Effector memory CD8-positive, alpha-beta T cell (primary cell): ENCODE data around the gene RNU11.
"Not testable (repeated sequence)": the region's sequence is repeated elsewhere in the genome, so short reads cannot be mapped to it uniquely, and the experiment has no call there.

Experiments
- ATAC-seq: fragments of 150-1000 bp; cut with Tn5 transposase; replicated peaks from 2 replicates; pipeline ENCODE4 v1.10.0; 2021; ENCODE audit warnings: mild to moderate bottlenecking, moderate library complexity
- DNase-seq, 3 experiments: peaks; one replicate each; pipeline ENCODE4 v3.0.0; 2021
- H3K27ac Mint-ChIP-seq, 2 donors: one replicate each; pipeline ENCODE4 v1.8.0; 2022; ENCODE audit warnings: mild to moderate bottlenecking in 2 of 2, mixed read lengths in 2 of 2, moderate library complexity in 2 of 2
- H3K27me3 Mint-ChIP-seq, 2 donors: one replicate each; pipeline ENCODE4 v1.8.0; 2022; ENCODE audit warnings: mixed read lengths in 2 of 2
- H3K36me3 Mint-ChIP-seq: one replicate; pipeline ENCODE4 v1.8.0; 2022; ENCODE audit warnings: mild to moderate bottlenecking, moderate library complexity, mixed read lengths; ENCODE audit not compliant: insufficient read depth
- H3K4me1 Mint-ChIP-seq, 2 donors: one replicate each; pipeline ENCODE4 v1.8.0; 2022; ENCODE audit warnings: low read depth in 2 of 2, mixed read lengths in 2 of 2
- H3K4me3 Mint-ChIP-seq, 2 donors: one replicate each; pipeline ENCODE4 v1.8.0; 2022; ENCODE audit warnings: mild to moderate bottlenecking in 2 of 2, mixed read lengths in 2 of 2, moderate library complexity in 2 of 2
- H3K9me3 Mint-ChIP-seq, 2 donors: one replicate each; pipeline ENCODE4 v1.8.0; 2022; ENCODE audit warnings: mixed read lengths in 2 of 2

RNU11 gene

DNA sequence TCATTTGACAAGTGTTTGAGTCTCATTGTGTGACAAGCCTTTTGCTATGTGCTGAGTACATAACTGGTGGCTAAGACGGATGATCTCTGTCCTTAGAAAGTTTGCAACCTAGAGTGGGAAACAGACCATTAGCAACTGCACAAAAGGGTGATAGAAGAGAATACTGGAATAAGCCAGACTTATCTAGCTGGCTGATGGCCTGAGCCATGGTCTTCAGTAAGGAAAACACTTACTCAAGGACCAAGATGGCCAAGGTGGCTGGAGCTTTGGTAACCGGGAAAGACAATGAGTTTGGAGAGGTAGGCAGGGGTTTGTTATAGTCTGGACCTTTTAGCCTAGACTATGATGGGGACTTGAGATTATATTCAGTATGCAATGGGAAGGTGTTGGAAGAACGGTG is 3.9 kb upstream of the RNU11 start:
- Mint-ChIP-seq H3K9me3 (no peaks in the 10 kb centered on the region), H3K27ac (peak overlapping the region; percentile 96 to 97), H3K4me1 (peaks cover 36 to 54% of the 10 kb centered on the region in 2 donors), H3K4me3 (peak overlapping the region; percentile 95 to 96), H3K27me3 (no peaks in the 10 kb centered on the region), H3K36me3 (peaks cover 38% of the 10 kb centered on the region)
- DNase-seq = no peak
- ATAC-seq = no peak

DNA sequence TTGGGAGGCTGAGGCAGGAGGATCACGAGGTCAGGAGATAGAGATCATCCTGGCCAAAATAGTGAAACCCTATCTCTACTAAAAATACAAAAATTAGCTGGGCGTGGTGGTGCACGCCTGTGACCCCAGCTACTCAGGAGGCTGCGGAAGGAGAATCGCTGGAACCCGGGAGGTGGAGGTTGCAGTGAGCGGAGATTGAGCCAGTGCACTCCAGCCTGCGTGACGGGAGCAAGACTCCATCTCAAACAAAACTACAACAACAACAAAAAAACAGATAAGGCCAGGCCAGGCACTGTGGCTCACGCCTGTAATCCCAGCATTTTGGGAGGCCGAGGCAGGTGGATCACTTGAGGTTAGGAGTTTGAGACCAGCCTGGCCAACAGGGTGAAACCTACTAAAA is 3.0 kb upstream of the RNU11 start:
- H3K27me3 Mint-ChIP-seq, DNase-seq, ATAC-seq, H3K9me3 Mint-ChIP-seq, H3K4me3 Mint-ChIP-seq: not testable (repeated sequence)
- H3K27ac Mint-ChIP-seq = peak overlapping the region in 1 of 2 donors; percentile 77
- peaks cover 36 to 47% of the 10 kb centered on the region in 2 donors for H3K4me1 Mint-ChIP-seq
- peaks cover 47% of the 10 kb centered on the region for H3K36me3 Mint-ChIP-seq

DNA sequence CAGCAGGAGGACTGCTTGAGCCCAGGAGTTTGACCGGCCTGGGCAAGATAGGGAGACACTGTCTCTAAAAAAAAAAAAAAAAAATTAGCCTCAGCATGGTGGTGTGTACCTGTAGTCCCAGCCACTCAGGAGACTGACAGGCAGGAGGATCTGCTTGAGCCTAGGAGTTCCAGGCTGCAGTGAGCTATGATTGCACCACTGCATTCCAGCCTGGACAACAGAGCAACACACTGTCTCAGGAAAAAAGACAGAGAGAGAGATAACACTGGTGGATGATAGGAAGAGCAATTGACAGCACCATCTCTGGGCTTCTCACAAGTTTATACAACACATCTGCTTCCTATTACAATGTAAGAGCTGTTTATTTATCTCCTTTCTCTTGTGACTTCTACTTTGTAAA is 2.4 kb upstream of the RNU11 start:
- Mint-ChIP-seq H3K9me3 (no peaks in the 10 kb centered on the region), H3K4me3 (no peak overlapping the region), H3K4me1 (peaks cover 36 to 47% of the 10 kb centered on the region in 2 donors), H3K36me3 (peaks cover 47% of the 10 kb centered on the region), H3K27ac (peak overlapping the region in 1 of 2 donors; percentile 77), H3K27me3 (no peaks in the 10 kb centered on the region)
- DNase-seq (no peak), ATAC-seq (no peak)

DNA sequence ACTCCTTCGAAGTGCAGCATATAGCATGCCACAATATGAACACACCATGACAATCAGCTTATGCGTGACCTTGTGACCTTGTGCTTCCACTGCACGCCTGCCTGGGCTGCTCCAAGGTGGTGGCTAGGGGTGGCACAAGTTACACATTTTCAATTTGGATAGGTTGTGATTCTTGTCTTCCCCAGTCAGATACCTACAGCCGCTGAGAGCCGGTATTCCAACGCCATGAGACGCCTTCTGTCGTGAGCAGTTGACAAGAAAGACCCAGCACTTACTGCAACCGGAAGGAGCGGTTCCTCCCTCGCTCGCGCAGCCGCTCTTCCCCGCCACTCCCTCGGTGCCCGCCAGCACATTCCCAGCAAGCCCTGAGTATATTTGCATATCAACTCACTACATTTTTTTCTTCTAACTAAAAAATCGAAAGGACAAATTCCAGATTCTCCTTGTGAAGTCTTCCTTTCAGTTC is 359 bp upstream of the RNU11 start:
- no peaks in the 10 kb centered on the region for H3K27me3 Mint-ChIP-seq
- H3K4me3 Mint-ChIP-seq = peak overlapping the region; percentile 78 to 85
- H3K27ac Mint-ChIP-seq = peak overlapping the region; percentile 100
- peaks cover 33% of the 10 kb centered on the region for H3K36me3 Mint-ChIP-seq
- DNase-seq (peak; percentile 80 to 82 (median 81)), ATAC-seq (peak; percentile 81)
- no peaks in the 10 kb centered on the region for H3K9me3 Mint-ChIP-seq
- H3K4me1 Mint-ChIP-seq = peaks cover 25 to 33% of the 10 kb centered on the region in 2 donors

DNA sequence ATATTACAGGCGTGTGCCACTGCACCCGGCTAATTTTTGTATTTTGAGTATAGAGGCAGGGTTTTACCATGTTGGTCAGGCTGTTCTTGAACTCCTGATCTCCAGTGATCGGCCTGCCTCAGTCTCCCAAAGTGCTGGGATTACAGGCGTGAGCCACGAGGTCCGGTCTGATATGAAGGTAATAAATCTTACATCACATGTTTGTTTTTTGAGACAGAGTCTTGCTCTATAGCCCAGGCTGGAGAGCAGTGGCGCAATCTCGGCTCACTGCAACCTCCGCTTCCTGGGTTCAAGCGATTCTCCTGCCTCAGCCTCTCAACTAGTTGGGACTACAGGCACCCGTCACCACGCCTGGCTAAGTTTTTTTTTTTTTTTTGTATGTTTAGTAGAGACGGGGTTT is 4.7 kb downstream of the RNU11 start:
- not testable (repeated sequence) for ATAC-seq, H3K4me3 Mint-ChIP-seq, H3K27me3 Mint-ChIP-seq, H3K27ac Mint-ChIP-seq, H3K9me3 Mint-ChIP-seq, DNase-seq
- Mint-ChIP-seq H3K4me1 (peaks cover 9 to 11% of the 10 kb centered on the region in 2 donors), H3K36me3 (peaks cover 25% of the 10 kb centered on the region)

- not testable (repeated sequence) for H3K27me3 Mint-ChIP-seq, H3K9me3 Mint-ChIP-seq, H3K4me1 Mint-ChIP-seq, H3K4me3 Mint-ChIP-seq, ATAC-seq, DNase-seq, H3K27ac Mint-ChIP-seq
- peaks cover 17% of the 10 kb centered on the region for H3K36me3 Mint-ChIP-seq
These were observed 5.5 kb downstream of the RNU11 start for GRCh38 chr1:28653870-28654269.

DNA sequence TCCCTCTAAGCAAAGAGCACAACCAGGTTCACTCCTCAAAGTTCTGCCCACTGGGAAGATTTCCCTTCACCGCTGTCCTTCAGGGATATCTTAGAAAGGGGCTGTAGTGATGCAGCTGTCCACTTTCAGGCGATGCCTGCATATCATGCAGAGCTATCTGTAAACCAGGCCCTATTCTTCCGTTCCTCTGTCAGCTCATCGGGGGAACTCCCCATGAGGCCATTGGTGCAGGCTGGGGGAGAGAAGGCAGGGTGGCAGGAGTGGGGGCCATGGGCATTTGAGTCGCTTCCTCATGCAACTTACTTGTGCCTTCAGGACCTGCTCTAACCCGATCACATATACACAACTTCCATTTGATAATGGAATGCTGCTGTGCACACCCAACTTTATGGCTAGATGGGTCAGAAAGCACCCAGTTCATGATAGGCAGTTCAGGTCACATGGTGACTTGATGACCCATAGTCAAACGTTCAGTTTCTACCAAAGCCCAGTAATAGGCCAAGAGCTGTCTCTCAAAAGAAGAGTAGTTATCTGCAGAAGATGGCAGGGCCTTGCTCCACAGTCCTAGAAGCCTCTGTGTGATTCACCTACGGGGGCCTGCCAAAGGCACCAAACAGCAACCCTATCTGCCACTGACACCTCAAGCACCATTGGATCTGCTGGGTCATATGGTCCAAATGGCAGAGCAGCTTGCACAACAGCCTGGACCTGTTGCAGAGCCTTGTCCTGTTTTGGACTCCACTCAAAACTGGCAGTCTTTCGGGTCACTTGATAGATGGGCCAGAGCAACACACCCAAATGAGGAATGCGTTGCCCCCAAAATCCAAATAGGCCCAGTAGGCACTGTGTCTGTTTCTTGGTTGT is 7.3 kb downstream of the RNU11 start:
- not testable (repeated sequence) for H3K9me3 Mint-ChIP-seq, H3K36me3 Mint-ChIP-seq, H3K27me3 Mint-ChIP-seq, H3K4me1 Mint-ChIP-seq, H3K27ac Mint-ChIP-seq, ATAC-seq, DNase-seq, H3K4me3 Mint-ChIP-seq

DNA sequence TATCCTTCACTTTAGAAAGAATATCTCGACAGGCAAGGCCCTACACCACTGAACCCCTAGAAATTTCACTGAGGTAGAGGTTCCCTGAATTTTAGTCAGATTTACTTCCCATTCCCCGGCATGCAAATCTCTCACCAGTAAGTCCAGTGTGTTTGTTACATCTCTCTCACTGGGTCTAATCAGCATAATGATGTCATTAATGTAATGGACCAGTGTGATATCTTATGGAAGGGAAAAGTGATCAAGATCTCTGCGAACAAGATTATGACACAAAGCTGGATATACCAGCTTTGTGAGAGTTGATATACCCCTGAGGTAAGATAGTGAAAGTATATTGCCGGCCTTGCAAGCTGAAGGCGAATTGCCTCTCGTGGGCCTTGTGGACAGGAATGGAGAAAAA is 7.9 kb downstream of the RNU11 start:
- H3K9me3 Mint-ChIP-seq = no peaks in the 10 kb centered on the region
- ATAC-seq (no peak), DNase-seq (no peak)
- H3K4me1 Mint-ChIP-seq = no peaks in the 10 kb centered on the region
- no peak overlapping the region for H3K27ac Mint-ChIP-seq
- H3K27me3 Mint-ChIP-seq = no peaks in the 10 kb centered on the region
- peaks cover 2% of the 10 kb centered on the region for H3K36me3 Mint-ChIP-seq
- no peak overlapping the region for H3K4me3 Mint-ChIP-seq

- DNase-seq (no peak), ATAC-seq (no peak)
- peaks cover 5 to 6% of the 10 kb centered on the region in 2 donors for H3K4me1 Mint-ChIP-seq
These were observed 15.6 kb downstream of the RNU11 start for GRCh38 chr1:28663871-28664470.

GRCh38 chr1:28666806-28667205 is 18.4 kb downstream of the RNU11 start:
- Mint-ChIP-seq H3K36me3 (peaks cover 34% of the 10 kb centered on the region), H3K27me3 (no peaks in the 10 kb centered on the region), H3K9me3 (no peaks in the 10 kb centered on the region), H3K4me1 (peaks cover 11% of the 10 kb centered on the region in 2 donors), H3K4me3 (peak overlapping the region; percentile 29 to 38), H3K27ac (peak overlapping the region; percentile 60 to 95)
- DNase-seq = no peak
- ATAC-seq = no peak

More at GRCh38 chr1:28663871-28664470, 15.6 kb downstream of the RNU11 start:
- Mint-ChIP-seq H3K9me3 (no peaks in the 10 kb centered on the region), H3K27me3 (no peaks in the 10 kb centered on the region), H3K27ac (peak overlapping the region in 1 of 2 donors; percentile 28), H3K36me3 (peaks cover 18% of the 10 kb centered on the region), H3K4me3 (no peak overlapping the region)

GRCh38 chr1:28668191-28668955 is 20.0 kb downstream of the RNU11 start, which contains the start of gene GMEB1:
Gene GMEB1 (plus strand): TSS chr1:28668784. CDS start chr1:28683613, 14,829 bp downstream.
- H3K9me3 Mint-ChIP-seq = no peaks in the 10 kb centered on the region
- peaks cover 11% of the 10 kb centered on the region in 2 donors for H3K4me1 Mint-ChIP-seq
- H3K27ac Mint-ChIP-seq = peak within 1 kb of the TSS; percentile 95 to 96
- H3K4me3 Mint-ChIP-seq = peak within 1 kb of the TSS; percentile 93
- DNase-seq = peak; percentile 73 to 81 (median 75)
- peak; percentile 76 for ATAC-seq
- peaks cover 40% of the 10 kb centered on the region for H3K36me3 Mint-ChIP-seq
- H3K27me3 Mint-ChIP-seq = no peaks in the 10 kb centered on the region

DNA sequence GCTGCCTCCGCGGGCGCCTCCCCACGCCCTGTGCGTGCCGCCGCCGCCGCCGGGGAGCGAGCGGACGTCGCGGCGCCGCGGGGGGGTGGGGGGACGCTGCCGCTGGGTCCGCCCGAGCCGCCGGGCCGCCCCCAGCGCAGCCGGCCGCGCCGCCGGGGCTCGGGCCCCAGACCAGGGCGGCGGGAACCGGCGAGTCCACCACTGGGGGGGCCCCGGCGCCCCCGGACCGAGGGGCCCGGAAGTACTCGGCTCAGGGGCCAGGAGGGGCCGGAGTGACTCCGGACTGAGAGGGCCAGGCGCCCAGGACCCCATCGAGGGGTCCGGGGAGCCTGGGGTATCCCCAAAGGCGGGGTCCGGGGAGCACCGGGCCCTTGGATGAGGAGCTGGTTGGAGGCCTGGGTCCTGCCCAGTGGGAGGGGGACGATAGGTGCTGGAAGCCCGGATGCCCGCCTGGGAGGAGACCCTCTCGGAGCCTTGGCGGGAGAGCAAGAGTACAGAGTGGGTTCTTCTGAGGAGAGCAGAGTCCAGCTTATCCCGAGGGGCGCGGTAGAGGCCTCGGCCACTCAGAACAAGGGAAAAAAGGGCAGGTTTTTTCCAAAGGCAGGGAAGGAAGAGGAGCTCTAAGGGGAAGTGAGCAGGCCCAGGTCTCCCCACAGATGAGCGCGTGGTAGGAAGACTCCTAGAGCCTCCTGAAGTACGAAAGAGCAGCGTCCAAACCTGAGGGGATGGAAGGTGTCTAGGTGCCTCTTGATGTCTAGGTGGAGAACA is 20.7 kb downstream of the RNU11 start:
- peak; percentile 73 for ATAC-seq
- Mint-ChIP-seq H3K27ac (peak overlapping the region; percentile 95 to 96), H3K4me1 (peaks cover 11% of the 10 kb centered on the region in 2 donors), H3K36me3 (peaks cover 45% of the 10 kb centered on the region), H3K27me3 (no peaks in the 10 kb centered on the region), H3K9me3 (no peaks in the 10 kb centered on the region), H3K4me3 (peak overlapping the region; percentile 93)
- DNase-seq = peak; percentile 15 to 43 (median 17)
